GM13977 (cell line): Measurements from ENCODE around the gene GAPDH.
"Not testable (repeated sequence)": the region's sequence is repeated elsewhere in the genome, so short reads cannot be mapped to it uniquely, and the experiment has no call there.

Experiments used
- DNase-seq: peaks from one replicate; pipeline ENCODE4 v3.0.0; 2012; ENCODE audit warnings: low spot score
- in situ Hi-C: fragments of 300-500 bp; cut with MboI; formaldehyde crosslinking; loops from one replicate; pipeline ENCODE4 v1.12.0; 2022; ENCODE audit warnings: low sequenced_read_pairs, low pct_unique_long_range_greater_than_20kb, mixed read lengths, inconsistent platforms; ENCODE audit not compliant: unreplicated experiment
- TF ChIP-seq, protein P1 (sequence below): IDR thresholded peaks from 2 replicates; pipeline ENCODE4 v1.5.1; 2012; ENCODE audit warnings: mild to moderate bottlenecking, control low read depth; ENCODE audit not compliant: insufficient read depth; ENCODE audit errors: extremely low read depth, missing control alignments

GAPDH gene

DNA sequence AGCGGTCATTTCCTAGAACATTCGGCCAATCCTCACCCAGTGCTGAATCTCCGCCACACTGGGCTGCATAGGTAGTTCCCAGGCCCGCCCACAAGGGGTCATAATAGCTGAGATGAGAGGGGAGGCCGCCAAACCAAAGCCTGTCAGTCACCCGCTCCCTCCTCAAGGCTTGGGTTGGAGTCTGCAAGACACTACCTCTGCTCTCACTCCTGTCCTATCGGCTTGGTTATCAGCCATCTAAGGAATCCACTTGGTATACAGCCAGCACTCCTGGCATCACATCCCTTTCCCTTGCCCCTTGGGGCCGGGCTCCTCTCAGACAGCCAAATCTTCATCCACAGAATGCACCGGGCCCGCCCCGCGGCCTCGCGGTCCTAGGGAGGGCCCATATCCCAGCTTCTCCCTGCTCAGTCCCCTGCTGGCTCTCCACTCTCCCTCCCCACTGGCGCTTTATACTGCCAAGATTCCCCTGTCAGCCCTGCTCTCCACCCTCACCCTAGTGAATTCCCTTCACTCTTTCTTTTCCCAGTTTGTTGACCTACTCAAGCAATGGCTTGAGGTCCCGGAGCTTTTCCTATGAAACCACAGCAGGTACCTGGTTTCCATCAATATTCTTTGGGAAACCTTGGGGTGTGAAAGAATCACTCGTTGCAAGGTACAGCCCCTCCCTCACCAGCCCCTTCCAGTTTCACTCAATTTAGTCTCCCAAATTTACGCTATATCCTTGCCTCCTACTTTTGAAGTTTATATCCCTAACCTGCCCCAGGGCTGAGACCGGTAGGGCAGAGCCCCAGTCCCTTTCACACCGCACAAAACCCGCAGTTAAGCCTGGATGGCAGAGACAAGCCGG lies 20.1 kb downstream of the GAPDH start:
- in situ Hi-C loops: no loop called here
- TF ChIP-seq, protein P1, sequence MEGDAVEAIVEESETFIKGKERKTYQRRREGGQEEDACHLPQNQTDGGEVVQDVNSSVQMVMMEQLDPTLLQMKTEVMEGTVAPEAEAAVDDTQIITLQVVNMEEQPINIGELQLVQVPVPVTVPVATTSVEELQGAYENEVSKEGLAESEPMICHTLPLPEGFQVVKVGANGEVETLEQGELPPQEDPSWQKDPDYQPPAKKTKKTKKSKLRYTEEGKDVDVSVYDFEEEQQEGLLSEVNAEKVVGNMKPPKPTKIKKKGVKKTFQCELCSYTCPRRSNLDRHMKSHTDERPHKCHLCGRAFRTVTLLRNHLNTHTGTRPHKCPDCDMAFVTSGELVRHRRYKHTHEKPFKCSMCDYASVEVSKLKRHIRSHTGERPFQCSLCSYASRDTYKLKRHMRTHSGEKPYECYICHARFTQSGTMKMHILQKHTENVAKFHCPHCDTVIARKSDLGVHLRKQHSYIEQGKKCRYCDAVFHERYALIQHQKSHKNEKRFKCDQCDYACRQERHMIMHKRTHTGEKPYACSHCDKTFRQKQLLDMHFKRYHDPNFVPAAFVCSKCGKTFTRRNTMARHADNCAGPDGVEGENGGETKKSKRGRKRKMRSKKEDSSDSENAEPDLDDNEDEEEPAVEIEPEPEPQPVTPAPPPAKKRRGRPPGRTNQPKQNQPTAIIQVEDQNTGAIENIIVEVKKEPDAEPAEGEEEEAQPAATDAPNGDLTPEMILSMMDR: peak; percentile 62
- DNase-seq: peak; percentile 92

DNA sequence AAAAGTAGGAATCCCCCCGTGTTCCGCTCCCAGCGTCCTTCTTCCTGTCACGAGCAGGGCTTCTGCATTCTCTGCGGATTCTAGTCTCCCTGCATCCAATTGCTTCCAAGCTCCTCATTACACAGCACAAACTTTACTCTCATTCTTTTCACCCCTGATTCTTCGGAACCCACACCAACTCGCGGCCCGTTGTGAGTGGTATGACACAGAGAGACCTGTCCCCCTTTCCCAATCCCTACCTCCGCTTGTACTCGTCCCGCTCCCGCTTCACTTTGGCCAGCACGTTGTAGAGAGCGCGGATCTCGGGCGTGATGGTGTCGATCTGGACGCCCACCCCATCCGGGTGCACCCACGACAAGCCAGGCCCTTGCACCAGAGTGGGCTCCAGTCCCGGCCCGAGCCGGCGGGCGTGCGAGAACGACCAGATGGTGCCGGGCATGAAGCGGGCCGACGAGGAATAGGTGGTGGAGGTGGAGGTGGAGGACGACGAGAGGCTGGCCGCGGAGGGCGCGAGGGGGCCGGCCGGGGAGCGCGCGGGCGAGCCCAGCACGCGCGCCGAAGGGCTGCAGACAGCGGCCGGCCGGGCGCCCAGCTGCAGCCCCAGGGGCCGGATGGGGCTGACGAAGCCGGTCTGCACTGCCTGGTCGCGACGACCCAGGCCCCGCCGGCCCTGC lies 20.8 kb downstream of the GAPDH start:
- peak; percentile 50 for DNase-seq
- TF ChIP-seq, protein P1: no peak
- in situ Hi-C loops: no loop called here

DNA sequence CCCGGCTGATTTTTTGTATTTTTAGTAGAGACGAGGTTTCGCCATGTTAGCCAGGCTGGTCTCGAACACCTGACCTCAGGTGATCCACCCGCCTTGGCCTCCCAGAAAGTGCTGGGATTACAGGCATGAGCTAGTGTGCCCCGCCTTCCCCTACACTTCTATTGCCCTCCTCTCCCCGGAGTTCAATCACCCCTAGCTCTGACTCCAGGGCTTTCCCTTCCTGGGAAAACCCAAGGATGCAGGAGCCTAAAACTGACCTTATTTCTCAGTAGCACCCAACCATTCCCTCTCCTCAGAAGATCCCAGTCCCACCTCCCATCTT lies 22.1 kb downstream of the GAPDH start:
- not testable (repeated sequence) for DNase-seq

DNA sequence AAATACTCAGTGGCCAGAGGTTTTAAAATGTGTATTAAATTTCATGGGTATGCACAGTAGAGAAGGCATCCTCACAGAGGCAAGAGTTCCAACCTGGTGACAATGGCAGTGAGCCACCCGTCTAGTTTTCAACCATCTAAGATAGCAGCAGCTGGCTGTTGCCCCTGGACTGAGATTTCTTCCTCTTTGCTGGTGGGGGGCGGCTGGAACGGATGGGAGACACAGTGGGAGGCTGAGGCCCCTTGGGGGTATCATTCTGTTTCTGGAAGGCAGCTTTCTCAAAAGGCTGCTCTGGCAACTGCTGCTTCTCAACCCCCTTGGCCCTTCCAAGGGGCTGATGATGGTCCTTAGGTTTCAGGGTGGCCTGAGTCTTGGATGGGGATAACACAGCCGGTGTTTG lies 22.5 kb downstream of the GAPDH start:
- in situ Hi-C loops: no loop called here
- TF ChIP-seq, protein P1: no peak
- no peak for DNase-seq

More for the DNA sequence above, 22.1 kb downstream of the GAPDH start:
- in situ Hi-C loops: not testable (repeated sequence)

DNA sequence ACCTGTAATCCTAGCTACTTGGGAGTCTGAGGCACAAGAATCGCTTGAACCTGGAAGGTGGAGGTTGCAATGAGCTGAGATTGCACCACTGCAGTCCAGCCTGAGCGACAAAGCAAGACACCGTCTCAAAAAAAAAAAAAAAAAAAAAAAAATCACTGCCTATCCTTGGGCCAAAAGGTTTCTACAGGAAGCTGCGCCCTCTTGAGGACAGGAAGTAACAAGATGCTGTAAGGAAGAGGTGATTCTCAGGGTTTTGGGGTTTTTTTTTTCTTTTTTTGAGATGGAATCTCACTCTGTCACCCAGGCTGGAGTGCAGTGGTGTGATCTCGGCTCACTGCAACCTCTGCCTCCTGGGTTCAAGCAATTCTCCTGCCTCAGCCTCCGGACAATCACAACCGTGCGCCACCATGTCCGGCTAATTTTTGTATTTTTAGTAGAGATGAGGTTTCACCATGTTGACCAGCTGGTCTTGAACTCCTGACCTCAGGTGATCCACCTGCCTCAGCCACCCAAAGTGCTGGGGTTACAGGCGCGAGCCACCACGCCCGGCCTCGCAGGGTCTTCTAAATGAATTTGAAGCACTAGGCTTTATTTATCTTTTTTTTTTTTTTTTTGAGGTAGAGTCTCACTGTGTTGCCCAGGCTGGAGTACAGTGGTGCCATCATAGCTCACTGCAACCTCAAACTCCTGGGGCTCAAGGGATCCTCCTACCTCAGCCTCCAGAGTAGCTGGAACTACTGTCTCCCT lies 23.9 kb downstream of the GAPDH start:
- TF ChIP-seq, protein P1: peak; percentile 65
- in situ Hi-C loops: not testable (repeated sequence)
- DNase-seq: peak; percentile 60

DNA sequence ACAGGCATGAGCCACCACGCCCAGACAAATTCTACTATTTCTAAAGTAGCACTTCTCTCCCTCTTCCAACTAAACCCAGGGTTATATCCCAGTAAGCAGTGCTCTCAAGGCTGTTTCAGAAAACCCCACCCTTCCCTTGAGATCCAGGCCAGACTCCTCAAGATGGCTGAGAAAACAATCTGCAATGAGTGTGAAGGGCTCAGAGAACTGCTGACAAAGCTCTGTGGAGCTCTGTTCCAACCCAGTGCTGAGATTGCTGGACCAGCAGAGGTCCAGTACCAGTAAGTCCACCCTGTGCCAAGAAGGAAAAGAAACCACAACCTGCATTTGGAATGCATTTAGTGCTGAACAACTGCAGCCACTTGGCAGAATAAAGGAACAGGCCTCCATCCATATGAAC lies 25.2 kb downstream of the GAPDH start:
- DNase-seq: no peak
- TF ChIP-seq, protein P1: no peak
- in situ Hi-C loops: no loop called here
